GM21447 (cell line): Measurements from ENCODE around the gene ANKRD27.

Experiments
- ATAC-seq: cut with Tn5 transposase; IDR thresholded peaks from one replicate; pipeline ENCODE4 v1.9.1; 2021; ENCODE audit not compliant: unreplicated experiment

Gene ANKRD27

GRCh38 chr19:32691291-32691951, 16.4 kb upstream of the ANKRD27 start, which contains the start of gene NUDT19:
Gene NUDT19, plus strand, starts transcription at chr19:32691821. Its CDS starts 140 bp downstream, at chr19:32691961.
- ATAC-seq: peak; percentile 91

GRCh38 chr19:32688311-32688710, 13.3 kb upstream of the ANKRD27 start:
- no peak for ATAC-seq

- ATAC-seq: no peak
Observed at GRCh38 chr19:32687681-32688080, 12.7 kb upstream of the ANKRD27 start.

- ATAC-seq: no peak
Observed at GRCh38 chr19:32686847-32687475, 12.0 kb upstream of the ANKRD27 start.

- ATAC-seq: no peak
Observed at GRCh38 chr19:32682317-32682716, 7.3 kb upstream of the ANKRD27 start.

GRCh38 chr19:32680986-32681385, 6.0 kb upstream of the ANKRD27 start:
- ATAC-seq: no peak

- no peak for ATAC-seq
Observed at GRCh38 chr19:32677657-32678056, 2.7 kb upstream of the ANKRD27 start.

- no peak for ATAC-seq
Observed at GRCh38 chr19:32676895-32677359, 1.9 kb upstream of the ANKRD27 start.

GRCh38 chr19:32676186-32676894, 1.4 kb upstream of the ANKRD27 start:
- ATAC-seq: no peak

GRCh38 chr19:32675720-32676185, 773 bp upstream of the ANKRD27 start, which contains the start of gene RGS9BP:
Gene RGS9BP, plus strand, starts transcription at chr19:32675848. Its CDS starts 416 bp downstream, at chr19:32676264.
- ATAC-seq: peak; percentile 32

GRCh38 chr19:32674153-32674930, 638 bp downstream of the ANKRD27 start:
- ATAC-seq: no peak

- no peak for ATAC-seq
Observed at GRCh38 chr19:32673573-32673972, 1.4 kb downstream of the ANKRD27 start.

- no peak for ATAC-seq
Observed at GRCh38 chr19:32672841-32673240, 2.1 kb downstream of the ANKRD27 start.

- ATAC-seq: no peak
Observed at GRCh38 chr19:32671883-32672593, 2.9 kb downstream of the ANKRD27 start.

- ATAC-seq: no peak
Observed at GRCh38 chr19:32669310-32669709, 5.7 kb downstream of the ANKRD27 start.

GRCh38 chr19:32666084-32666483, 8.9 kb downstream of the ANKRD27 start:
- ATAC-seq: no peak

- ATAC-seq: no peak
Observed at GRCh38 chr19:32662186-32662585, 12.8 kb downstream of the ANKRD27 start.

GRCh38 chr19:32661318-32661717, 13.7 kb downstream of the ANKRD27 start:
- no peak for ATAC-seq

- no peak for ATAC-seq
Observed at GRCh38 chr19:32658527-32658926, 16.5 kb downstream of the ANKRD27 start.

- no peak for ATAC-seq
Observed at GRCh38 chr19:32658075-32658474, 16.9 kb downstream of the ANKRD27 start.
